Fibroblast of skin of left quadriceps (primary cell): Measurements from ENCODE around the gene MRNIP.

Experiments used
- DNase-seq, 2 experiments: peaks; one replicate each; pipeline ENCODE4 v3.0.0-alpha.2; 2013; ENCODE audit warnings: low read depth in 2 of 2

Gene MRNIP

DNA sequence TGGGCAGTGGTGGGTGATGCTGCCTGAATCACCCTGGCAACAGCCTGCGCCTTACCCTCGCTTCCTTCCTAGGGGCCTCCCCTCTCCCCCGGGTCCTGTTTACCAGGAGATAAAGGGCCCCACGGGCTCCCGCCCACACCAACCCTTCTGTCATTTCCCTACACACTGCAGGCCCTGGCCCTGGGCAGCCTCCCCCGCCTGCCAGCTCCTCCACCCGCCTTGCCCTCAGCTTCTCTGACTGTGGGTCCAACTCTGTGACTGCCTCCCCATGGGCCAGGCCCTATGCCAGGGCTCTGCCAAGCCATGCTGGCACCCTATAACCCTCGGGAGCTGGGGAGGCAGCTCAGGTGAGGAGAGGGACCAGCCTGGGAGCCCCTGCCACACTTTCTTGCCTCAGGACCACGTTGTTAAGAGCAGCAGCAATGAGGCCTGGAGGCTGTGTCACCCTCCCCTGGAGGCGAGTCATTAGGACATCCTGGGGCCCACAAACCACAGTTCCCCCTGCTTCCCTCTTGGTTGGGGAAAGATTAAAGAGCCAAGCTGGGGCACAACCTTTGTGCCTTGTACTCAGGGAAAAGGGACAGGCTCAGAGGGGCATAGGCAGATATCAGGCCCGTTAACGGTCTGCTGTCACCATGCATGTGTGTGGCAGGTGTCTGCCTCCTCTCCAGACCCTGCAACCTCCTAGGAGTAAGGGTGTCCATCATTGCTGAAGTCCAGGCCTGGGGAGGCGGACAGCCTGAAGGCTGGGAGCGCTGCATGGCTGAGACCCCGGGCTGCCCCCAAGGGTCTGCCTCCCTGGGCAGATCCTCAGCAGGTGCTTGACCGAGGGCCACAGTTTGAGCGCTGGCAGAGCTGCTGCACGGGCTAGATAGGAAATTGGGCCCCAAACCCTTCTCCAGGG, 54.7 kb downstream of the MRNIP start:
- no peak for DNase-seq

- no peak for DNase-seq
Observed at GRCh38 chr5:179802950-179803562, 55.6 kb downstream of the MRNIP start.

GRCh38 chr5:179802207-179802883, 56.3 kb downstream of the MRNIP start:
- DNase-seq, result no peak

GRCh38 chr5:179801304-179802206, 57.1 kb downstream of the MRNIP start:
- no peak for DNase-seq

DNA sequence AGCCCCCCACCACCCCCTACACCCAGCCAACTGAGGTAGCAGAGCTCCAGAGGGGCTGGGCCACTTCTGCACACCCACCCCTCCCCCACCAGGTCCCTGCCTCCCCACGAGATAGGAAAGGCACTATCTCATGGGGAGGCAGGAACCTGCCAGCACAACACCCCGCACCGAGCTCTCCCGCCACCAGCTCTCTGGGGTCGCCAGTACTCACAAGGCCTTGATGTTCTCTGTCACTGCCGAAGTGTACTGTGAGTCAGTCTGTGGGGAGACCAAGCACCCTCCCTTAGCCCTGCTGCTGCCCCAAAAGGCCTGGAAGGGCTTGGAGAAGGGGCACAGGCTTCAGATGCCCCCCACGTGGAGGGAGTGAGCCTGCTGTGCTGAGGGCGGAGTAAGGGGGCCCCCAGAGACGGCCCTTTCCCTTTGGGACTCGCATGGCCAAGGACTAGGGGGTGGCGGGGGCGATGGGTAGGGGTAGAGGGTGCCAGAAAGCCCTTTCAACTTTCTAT, 57.9 kb downstream of the MRNIP start:
- no peak for DNase-seq

DNA sequence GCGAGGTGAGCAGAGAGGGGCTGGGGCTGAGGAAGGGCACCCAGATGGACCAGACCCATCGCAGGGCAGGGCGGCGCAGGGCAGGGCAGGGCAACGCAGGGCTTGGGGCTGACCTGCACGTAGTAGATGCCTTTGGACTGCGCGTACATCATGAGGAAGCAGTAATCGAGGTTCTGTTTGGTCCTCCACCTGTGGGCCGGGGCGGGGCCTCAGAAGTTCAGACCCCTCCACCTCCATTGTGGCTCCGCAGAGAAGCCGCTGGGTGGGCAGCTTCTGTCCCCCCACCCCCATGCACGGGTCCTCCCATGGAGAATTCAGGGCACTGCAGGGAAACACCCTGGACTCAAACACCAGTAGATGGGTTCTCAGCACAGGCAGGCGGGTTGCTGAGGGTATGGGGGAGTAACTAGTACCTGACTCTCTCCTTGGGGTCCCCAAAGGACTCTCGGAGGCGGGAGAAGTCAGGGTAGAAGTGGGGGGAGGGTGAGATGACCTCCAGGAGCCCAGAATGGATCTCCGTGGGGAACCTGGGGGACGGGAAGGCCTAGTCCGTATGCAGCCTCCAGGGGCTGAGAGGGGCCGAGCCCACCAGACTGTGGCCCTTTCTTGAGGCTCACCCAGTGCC, 58.4 kb downstream of the MRNIP start:
- DNase-seq, result no peak

GRCh38 chr5:179799644-179799973, 59.0 kb downstream of the MRNIP start:
- no peak for DNase-seq

GRCh38 chr5:179798771-179799643, 59.6 kb downstream of the MRNIP start:
- no peak for DNase-seq

GRCh38 chr5:179798144-179798770, 60.4 kb downstream of the MRNIP start:
- no peak for DNase-seq

DNA sequence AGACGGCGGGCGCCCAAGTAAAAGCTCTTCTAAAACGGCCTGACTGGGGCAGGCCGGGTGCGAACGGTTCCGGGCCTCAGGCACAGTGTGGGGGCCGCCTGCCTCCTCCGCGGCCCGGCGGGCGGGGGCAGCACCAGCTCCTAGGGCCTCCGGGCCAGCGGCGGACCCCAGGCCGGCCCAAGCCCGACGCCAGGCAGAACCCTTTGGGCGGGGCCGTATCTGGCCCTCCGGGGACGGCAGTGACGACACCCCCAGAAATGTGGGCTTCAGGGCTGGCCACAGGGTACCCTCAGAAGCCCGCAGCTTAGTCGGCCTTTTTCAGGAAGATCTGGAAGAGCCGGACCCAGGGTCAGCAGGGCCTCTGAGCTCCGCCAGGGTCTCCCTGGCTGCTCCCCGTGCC, 60.9 kb downstream of the MRNIP start:
- no peak for DNase-seq

DNA sequence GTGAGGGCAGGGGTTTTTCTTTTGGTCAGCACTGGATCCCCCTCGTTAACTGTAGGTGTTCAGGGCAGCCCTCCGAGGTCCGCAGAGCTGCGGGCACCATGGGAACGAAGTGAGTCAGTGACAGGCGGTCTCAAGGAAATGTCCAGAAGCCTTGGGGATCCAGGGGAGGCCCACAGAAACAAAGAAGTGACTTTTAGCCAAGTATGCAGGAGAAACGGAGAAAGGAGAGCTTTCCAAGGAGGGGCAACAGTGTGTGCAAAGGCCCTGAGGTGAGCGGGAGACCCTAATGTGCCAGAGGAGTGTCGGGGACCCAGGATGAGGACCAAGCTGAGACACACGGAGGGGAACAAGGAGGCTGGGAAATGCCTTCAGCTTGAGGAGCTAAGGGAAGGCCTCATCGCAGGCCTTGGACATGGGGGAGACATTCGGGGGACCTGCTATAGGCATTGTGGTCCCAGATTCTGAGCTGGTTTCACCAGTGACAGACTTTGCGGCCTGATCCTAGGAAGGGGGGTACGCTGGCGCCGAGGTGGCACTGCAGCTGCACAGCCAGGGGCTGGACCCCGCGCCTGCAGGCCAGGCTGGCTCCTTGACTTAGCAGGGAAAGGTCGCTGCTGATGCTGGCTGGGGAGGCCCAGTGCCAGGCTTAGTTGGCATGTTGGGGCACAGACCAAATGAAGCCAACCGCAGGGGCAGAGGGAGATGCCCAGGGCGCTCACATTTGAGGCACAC, 61.6 kb downstream of the MRNIP start:
- DNase-seq, result no peak

- DNase-seq, result no peak
Observed at GRCh38 chr5:179795863-179796833, 62.5 kb downstream of the MRNIP start.

DNA sequence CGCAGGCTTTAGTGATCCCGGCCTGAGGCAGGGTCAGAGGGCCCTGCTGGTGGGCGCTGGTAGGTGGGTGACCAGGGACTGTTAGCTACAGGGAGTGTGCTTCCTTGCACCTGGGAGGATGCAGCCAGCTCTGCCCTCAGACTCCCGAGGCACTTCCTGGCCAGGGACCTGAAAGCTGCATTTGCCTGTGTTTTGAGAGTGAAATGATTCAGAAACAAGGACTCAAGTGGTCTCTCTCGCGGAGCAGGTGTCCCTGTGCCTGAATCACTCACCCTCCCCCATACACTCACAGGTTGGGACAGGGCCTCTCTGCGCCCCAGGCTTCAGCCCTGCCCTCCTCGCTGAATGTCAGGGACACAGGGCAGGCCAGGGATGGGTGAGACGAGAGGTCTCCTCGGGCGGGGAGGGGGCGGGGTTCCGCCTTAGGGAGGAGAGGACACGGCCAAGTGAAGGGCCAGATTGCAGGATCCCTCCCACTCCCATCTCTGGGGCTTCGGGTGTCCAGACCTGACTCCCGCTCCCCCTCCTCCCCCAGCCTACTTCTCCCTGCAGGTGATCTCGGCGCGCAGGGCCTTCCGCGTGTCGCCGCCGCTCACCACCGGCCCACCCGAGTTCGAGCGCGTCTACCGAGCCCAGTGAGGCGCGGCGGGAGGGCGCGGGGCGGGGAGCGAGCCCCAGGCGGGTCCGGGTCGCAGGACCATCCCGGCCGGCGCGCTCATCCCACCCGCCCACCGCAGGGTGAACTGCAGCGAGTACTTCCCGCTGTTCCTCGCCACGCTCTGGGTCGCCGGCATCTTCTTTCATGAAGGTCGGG, 63.4 kb downstream of the MRNIP start:
- DNase-seq, result no peak

DNA sequence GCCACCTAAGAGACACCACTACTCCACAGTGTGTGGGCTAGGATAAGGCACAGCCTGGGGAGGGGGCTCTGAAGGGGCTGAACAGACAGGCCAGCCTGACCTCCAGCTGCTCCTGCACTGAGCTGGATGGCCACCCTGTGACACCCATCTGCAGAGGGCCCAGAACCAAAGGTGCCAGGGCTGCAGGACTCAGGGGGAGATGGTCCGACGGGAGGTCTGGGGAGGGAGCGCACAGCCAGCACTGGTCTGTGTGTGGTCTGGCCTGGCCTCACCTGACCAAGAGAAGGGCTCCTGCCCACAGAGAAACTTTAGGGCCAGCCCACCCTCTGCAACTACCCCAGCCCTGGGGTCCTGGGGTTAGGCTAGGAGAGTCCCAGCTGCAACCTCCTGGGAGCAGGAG, 64.0 kb downstream of the MRNIP start:
- no peak for DNase-seq

DNA sequence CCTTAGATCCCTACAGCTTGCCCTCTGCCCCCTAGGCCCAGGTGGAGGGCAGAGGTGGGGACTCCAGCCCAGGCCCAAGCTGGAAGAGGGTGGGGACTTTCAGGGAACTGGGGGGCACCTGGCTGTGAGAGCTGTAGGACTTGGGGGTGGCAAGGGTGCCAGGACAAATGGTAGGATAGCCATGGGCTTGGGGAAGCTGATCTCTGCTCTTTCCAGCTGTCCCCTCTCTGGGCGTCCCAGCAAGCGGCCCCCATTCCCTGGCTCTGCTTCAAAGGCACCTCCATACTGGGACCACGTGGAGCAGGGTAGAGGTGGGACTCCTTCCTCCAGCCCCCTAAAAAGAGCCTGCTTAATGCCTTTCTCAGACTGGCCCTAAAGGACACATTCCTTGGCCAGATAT, 64.4 kb downstream of the MRNIP start:
- no peak for DNase-seq

GRCh38 chr5:179793468-179794139, 65.0 kb downstream of the MRNIP start, which contains the start of gene LTC4S:
Gene LTC4S, plus strand, starts transcription at chr5:179793986. Its CDS starts 95 bp downstream, at chr5:179794081.
- DNase-seq, result no peak
